ENCODE data around the gene ITGAL. TPM values are rescaled to one million over a fixed set of nuclear protein-coding genes. Genes with fewer than 3 reads are reported as not detected.
"Not testable (repeated sequence)": the region's sequence is repeated elsewhere in the genome, so short reads cannot be mapped to it uniquely, and the experiment has no call there.

ITGAL gene
- total and polyA plus RNA-seq, 2 of the 13 experiments (the other 11 are each of a cell fraction or from before 2014, with no cell fraction given), result 0.86 to 1.2 TPM

DNA sequence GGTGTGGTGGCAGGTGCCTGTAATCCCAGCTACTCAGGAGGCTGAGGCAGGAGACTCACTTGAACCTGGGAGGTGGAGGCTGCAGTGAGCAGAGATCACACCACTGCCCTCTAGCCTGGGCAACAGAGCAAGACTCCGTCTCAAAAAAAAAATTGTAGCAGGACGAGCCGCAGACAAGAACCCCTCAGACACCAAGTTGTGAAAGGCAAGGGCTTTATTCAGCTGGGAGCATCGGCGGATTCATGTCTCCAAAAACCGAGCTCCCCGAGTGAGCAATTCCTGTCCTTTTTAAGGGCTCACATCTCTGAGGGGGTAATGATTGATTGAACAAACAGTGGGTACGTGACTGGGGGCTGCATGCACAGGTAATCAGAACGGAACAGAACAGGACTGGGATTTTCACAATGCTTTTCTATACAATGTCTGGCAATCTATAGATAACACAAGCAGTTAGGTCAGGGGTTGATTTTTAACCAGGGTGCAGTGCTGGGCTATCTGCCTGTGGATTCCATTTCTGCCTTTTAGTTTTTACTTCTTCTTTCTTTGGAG, 68.4 kb downstream of the ITGAL start (continued):
- TF ChIP-seq, protein P1, sequence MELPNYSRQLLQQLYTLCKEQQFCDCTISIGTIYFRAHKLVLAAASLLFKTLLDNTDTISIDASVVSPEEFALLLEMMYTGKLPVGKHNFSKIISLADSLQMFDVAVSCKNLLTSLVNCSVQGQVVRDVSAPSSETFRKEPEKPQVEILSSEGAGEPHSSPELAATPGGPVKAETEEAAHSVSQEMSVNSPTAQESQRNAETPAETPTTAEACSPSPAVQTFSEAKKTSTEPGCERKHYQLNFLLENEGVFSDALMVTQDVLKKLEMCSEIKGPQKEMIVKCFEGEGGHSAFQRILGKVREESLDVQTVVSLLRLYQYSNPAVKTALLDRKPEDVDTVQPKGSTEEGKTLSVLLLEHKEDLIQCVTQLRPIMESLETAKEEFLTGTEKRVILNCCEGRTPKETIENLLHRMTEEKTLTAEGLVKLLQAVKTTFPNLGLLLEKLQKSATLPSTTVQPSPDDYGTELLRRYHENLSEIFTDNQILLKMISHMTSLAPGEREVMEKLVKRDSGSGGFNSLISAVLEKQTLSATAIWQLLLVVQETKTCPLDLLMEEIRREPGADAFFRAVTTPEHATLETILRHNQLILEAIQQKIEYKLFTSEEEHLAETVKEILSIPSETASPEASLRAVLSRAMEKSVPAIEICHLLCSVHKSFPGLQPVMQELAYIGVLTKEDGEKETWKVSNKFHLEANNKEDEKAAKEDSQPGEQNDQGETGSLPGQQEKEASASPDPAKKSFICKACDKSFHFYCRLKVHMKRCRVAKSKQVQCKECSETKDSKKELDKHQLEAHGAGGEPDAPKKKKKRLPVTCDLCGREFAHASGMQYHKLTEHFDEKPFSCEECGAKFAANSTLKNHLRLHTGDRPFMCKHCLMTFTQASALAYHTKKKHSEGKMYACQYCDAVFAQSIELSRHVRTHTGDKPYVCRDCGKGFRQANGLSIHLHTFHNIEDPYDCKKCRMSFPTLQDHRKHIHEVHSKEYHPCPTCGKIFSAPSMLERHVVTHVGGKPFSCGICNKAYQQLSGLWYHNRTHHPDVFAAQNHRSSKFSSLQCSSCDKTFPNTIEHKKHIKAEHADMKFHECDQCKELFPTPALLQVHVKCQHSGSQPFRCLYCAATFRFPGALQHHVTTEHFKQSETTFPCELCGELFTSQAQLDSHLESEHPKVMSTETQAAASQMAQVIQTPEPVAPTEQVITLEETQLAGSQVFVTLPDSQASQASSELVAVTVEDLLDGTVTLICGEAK (IDR thresholded peaks at IDR 0.05), result not testable (repeated sequence)
- TF ChIP-seq, protein P1 (CRISPR knock-in tag; IDR thresholded peaks at IDR 0.05), result peak; percentile 73; the same call in 1 of the 2 replicates
- TF ChIP-seq TOE1 (CRISPR knock-in tag; IDR thresholded peaks at IDR 0.05) (peak; percentile 87; the same call in 1 of the 2 replicates), ELF3 (CRISPR knock-in tag; IDR thresholded peaks at IDR 0.05) (peak; percentile 53; the same call in 1 of the 2 replicates), ARNTL (CRISPR knock-in tag; IDR thresholded peaks at IDR 0.05) (peak; percentile 66; the same call in 1 of the 2 replicates), SOX13 (IDR thresholded peaks at IDR 0.05) (peak; percentile 86; the same call in 1 of the 2 replicates), SOX13 (CRISPR knock-in tag; conservative IDR thresholded peaks at IDR 0.05 in 1 of 2, IDR thresholded peaks at IDR 0.05 in 1 of 2) (peak in 1 of 2 experiments; percentile 73; a peak in 1 of 4 replicates), PPARG (CRISPR knock-in tag; conservative IDR thresholded peaks at IDR 0.05) (peak; percentile 80), ZNF878 (CRISPR knock-in tag; IDR thresholded peaks at IDR 0.05) (0 out of 2 replicates have a peak, but pooled peaks have one; percentile 58)
- TF ChIP-seq, protein P2, sequence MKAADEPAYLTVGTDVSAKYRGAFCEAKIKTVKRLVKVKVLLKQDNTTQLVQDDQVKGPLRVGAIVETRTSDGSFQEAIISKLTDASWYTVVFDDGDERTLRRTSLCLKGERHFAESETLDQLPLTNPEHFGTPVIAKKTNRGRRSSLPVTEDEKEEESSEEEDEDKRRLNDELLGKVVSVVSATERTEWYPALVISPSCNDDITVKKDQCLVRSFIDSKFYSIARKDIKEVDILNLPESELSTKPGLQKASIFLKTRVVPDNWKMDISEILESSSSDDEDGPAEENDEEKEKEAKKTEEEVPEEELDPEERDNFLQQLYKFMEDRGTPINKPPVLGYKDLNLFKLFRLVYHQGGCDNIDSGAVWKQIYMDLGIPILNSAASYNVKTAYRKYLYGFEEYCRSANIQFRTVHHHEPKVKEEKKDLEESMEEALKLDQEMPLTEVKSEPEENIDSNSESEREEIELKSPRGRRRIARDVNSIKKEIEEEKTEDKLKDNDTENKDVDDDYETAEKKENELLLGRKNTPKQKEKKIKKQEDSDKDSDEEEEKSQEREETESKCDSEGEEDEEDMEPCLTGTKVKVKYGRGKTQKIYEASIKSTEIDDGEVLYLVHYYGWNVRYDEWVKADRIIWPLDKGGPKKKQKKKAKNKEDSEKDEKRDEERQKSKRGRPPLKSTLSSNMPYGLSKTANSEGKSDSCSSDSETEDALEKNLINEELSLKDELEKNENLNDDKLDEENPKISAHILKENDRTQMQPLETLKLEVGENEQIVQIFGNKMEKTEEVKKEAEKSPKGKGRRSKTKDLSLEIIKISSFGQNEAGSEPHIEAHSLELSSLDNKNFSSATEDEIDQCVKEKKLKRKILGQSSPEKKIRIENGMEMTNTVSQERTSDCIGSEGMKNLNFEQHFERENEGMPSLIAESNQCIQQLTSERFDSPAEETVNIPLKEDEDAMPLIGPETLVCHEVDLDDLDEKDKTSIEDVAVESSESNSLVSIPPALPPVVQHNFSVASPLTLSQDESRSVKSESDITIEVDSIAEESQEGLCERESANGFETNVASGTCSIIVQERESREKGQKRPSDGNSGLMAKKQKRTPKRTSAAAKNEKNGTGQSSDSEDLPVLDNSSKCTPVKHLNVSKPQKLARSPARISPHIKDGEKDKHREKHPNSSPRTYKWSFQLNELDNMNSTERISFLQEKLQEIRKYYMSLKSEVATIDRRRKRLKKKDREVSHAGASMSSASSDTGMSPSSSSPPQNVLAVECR (CRISPR knock-in tag; IDR thresholded peaks at IDR 0.05; ENCODE audit: borderline replicate concordance), result peak; percentile 42; the same call in 1 of the 2 replicates
- TF ChIP-seq, protein P3, sequence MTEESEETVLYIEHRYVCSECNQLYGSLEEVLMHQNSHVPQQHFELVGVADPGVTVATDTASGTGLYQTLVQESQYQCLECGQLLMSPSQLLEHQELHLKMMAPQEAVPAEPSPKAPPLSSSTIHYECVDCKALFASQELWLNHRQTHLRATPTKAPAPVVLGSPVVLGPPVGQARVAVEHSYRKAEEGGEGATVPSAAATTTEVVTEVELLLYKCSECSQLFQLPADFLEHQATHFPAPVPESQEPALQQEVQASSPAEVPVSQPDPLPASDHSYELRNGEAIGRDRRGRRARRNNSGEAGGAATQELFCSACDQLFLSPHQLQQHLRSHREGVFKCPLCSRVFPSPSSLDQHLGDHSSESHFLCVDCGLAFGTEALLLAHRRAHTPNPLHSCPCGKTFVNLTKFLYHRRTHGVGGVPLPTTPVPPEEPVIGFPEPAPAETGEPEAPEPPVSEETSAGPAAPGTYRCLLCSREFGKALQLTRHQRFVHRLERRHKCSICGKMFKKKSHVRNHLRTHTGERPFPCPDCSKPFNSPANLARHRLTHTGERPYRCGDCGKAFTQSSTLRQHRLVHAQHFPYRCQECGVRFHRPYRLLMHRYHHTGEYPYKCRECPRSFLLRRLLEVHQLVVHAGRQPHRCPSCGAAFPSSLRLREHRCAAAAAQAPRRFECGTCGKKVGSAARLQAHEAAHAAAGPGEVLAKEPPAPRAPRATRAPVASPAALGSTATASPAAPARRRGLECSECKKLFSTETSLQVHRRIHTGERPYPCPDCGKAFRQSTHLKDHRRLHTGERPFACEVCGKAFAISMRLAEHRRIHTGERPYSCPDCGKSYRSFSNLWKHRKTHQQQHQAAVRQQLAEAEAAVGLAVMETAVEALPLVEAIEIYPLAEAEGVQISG (CRISPR knock-in tag; IDR thresholded peaks at IDR 0.05), result peak; percentile 59; the same call in 1 of the 2 replicates
